ENCODE data around the gene PTF1A.

PTF1A gene

DNA sequence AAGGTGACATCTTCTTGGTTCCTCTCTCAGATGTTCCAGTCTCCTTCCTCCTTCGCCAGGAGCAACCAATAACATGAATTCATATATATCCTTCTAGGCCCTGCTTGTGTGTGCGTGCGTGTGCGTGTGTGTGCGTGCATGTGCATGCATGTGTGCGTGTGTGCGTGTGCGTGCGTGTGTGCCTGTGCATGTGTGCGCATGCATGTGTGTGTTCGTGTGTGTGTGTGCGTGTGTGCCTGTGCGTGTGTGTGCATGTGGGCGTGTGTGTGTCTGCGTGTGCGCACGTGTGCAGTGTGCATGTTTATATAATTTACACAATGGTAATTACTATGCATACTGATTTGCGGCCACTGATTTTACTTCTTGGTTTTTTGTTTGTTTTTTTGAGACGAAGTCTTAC lies 43.9 kb upstream of the PTF1A start:
- H3K79me2 ChIP-seq (ENCODE audit: low read length), result no peaks in the 10 kb centered on the region
- no peaks in the 10 kb centered on the region for H3K36me3 ChIP-seq (replicated peaks; ENCODE audit: insufficient read depth, low read length)
- no peaks in the 10 kb centered on the region for H3K27me3 ChIP-seq (replicated peaks; ENCODE audit: insufficient read depth, low read length)
- no peaks in the 10 kb centered on the region for H3K9me2 ChIP-seq (replicated peaks; ENCODE audit: insufficient read depth, low read length)
- H2AFZ ChIP-seq (ENCODE audit: low read length), result no peak overlapping the region
- no peak for DNase-seq
- TF ChIP-seq, protein P1, sequence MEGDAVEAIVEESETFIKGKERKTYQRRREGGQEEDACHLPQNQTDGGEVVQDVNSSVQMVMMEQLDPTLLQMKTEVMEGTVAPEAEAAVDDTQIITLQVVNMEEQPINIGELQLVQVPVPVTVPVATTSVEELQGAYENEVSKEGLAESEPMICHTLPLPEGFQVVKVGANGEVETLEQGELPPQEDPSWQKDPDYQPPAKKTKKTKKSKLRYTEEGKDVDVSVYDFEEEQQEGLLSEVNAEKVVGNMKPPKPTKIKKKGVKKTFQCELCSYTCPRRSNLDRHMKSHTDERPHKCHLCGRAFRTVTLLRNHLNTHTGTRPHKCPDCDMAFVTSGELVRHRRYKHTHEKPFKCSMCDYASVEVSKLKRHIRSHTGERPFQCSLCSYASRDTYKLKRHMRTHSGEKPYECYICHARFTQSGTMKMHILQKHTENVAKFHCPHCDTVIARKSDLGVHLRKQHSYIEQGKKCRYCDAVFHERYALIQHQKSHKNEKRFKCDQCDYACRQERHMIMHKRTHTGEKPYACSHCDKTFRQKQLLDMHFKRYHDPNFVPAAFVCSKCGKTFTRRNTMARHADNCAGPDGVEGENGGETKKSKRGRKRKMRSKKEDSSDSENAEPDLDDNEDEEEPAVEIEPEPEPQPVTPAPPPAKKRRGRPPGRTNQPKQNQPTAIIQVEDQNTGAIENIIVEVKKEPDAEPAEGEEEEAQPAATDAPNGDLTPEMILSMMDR (IDR thresholded peaks at IDR 0.05; ENCODE audit: low read length), result no peak
- TF ChIP-seq EZH2 (optimal IDR thresholded peaks at IDR 0.05; ENCODE audit: low read depth, low read length), result no peak
- no peak for TF ChIP-seq EZH2phosphoT487 (IDR thresholded peaks at IDR 0.05; ENCODE audit: low read length)
- no peak overlapping the region for H3K27ac ChIP-seq (ENCODE audit: low read length)
- no peaks in the 10 kb centered on the region for H3K4me1 ChIP-seq (ENCODE audit: low read length)
- no peak overlapping the region for H3K4me2 ChIP-seq (ENCODE audit: low read depth, low read length)
- H4K20me1 ChIP-seq (ENCODE audit: insufficient read depth, low read length), result no peaks in the 10 kb centered on the region
- H3K9ac ChIP-seq (ENCODE audit: low read length), result no peak overlapping the region
- H3F3A ChIP-seq (ENCODE audit: insufficient read depth, low read length), result no peaks in the 10 kb centered on the region
- H3K9me3 ChIP-seq (replicated peaks; ENCODE audit: insufficient read depth, low read length), result no peaks in the 10 kb centered on the region
- no peak overlapping the region for H3K4me3 ChIP-seq (ENCODE audit: low read length)

DNA sequence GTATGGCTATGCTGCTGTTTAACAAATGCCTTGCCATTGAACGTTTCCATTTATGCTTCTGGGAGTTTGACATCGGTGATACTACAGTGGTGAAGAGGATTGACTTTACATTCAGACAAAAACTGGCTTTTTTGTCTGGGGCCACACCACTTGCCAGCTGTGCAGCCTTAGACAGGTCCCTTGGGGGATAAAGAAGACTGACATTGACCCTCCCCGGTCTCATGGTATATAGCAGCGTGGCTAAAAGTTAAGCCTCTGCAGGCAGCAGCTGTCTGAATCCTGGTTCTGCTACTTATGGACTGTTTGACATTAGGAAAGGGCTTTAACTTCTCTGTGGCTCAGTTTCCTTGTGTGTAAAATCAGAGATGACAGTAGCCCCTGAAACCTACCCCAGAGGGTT lies 42.0 kb upstream of the PTF1A start:
- Histone ChIP-seq H3K4me1 (ENCODE audit: low read length) (no peaks in the 10 kb centered on the region), H3K27me3 (replicated peaks; ENCODE audit: insufficient read depth, low read length) (no peaks in the 10 kb centered on the region), H2AFZ (ENCODE audit: low read length) (no peak overlapping the region), H3K9me3 (replicated peaks; ENCODE audit: insufficient read depth, low read length) (no peaks in the 10 kb centered on the region), H3K9me2 (replicated peaks; ENCODE audit: insufficient read depth, low read length) (no peaks in the 10 kb centered on the region), H3F3A (ENCODE audit: insufficient read depth, low read length) (no peaks in the 10 kb centered on the region), H3K27ac (ENCODE audit: low read length) (no peak overlapping the region), H4K20me1 (ENCODE audit: insufficient read depth, low read length) (no peaks in the 10 kb centered on the region), H3K9ac (ENCODE audit: low read length) (no peak overlapping the region), H3K79me2 (ENCODE audit: low read length) (no peaks in the 10 kb centered on the region), H3K4me3 (ENCODE audit: low read length) (no peak overlapping the region), H3K4me2 (ENCODE audit: low read depth, low read length) (no peak overlapping the region), H3K36me3 (replicated peaks; ENCODE audit: insufficient read depth, low read length) (no peaks in the 10 kb centered on the region)
- no peak for DNase-seq
- TF ChIP-seq EZH2 (optimal IDR thresholded peaks at IDR 0.05; ENCODE audit: low read depth, low read length), result no peak
- TF ChIP-seq, protein P1 (IDR thresholded peaks at IDR 0.05; ENCODE audit: low read length), result no peak
- TF ChIP-seq EZH2phosphoT487 (IDR thresholded peaks at IDR 0.05; ENCODE audit: low read length), result no peak

DNA sequence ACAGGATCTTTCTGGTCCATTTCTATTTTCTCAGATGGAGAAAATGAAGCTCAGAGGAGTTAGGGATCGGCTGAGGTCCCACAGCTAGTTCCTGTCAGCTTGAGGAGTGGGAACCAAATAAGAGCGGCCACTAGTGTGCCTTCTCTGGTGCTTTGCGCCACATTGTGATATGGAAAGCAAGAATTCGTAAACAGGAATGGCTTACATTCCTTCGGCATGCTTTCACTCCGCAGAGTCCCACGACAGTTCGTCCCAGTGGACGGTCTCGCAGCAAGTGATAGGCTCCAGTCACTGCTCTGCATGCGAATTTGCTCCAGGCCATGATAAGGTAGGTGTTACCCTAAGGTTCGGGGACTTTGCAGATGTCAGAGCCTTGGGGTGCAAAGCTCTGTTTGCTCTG lies 41.5 kb upstream of the PTF1A start:
- no peaks in the 10 kb centered on the region for H3K4me1 ChIP-seq (ENCODE audit: low read length)
- H3K27ac ChIP-seq (ENCODE audit: low read length), result no peak overlapping the region
- H3K4me3 ChIP-seq (ENCODE audit: low read length), result no peak overlapping the region
- no peaks in the 10 kb centered on the region for H3K9me2 ChIP-seq (replicated peaks; ENCODE audit: insufficient read depth, low read length)
- TF ChIP-seq EZH2 (optimal IDR thresholded peaks at IDR 0.05; ENCODE audit: low read depth, low read length) (no peak), EZH2phosphoT487 (IDR thresholded peaks at IDR 0.05; ENCODE audit: low read length) (no peak)
- TF ChIP-seq, protein P1 (IDR thresholded peaks at IDR 0.05; ENCODE audit: low read length), result no peak
- H4K20me1 ChIP-seq (ENCODE audit: insufficient read depth, low read length), result no peaks in the 10 kb centered on the region
- no peak overlapping the region for H3K9ac ChIP-seq (ENCODE audit: low read length)
- no peaks in the 10 kb centered on the region for H3K79me2 ChIP-seq (ENCODE audit: low read length)
- DNase-seq, result no peak
- H3K36me3 ChIP-seq (replicated peaks; ENCODE audit: insufficient read depth, low read length), result no peaks in the 10 kb centered on the region
- H3F3A ChIP-seq (ENCODE audit: insufficient read depth, low read length), result no peaks in the 10 kb centered on the region
- H3K4me2 ChIP-seq (ENCODE audit: low read depth, low read length), result no peak overlapping the region
- H3K27me3 ChIP-seq (replicated peaks; ENCODE audit: insufficient read depth, low read length), result no peaks in the 10 kb centered on the region
- H2AFZ ChIP-seq (ENCODE audit: low read length), result no peak overlapping the region
- H3K9me3 ChIP-seq (replicated peaks; ENCODE audit: insufficient read depth, low read length), result no peaks in the 10 kb centered on the region

All from MM.1S (cell line).